Measurements from ENCODE around the gene CHRNB1. TPM values are rescaled to one million over a fixed set of nuclear protein-coding genes. Genes with fewer than 3 reads are reported as not detected.
"Not testable (repeated sequence)": the region's sequence is repeated elsewhere in the genome, so short reads cannot be mapped to it uniquely, and the experiment has no call there.

The CHRNB1 gene
- total RNA-seq, 1 experiment from 2014 or later, result 6.2 TPM

GRCh38 chr17:7470457-7470973 is 25.7 kb downstream of the CHRNB1 start:
- H3K36me3 ChIP-seq, H3K9me3 ChIP-seq, DNase-seq, H3K4me3 ChIP-seq, H3K27me3 ChIP-seq: not testable (repeated sequence)

GRCh38 chr17:7471729-7472128 is 26.9 kb downstream of the CHRNB1 start:
- Histone ChIP-seq H3K36me3 (peaks cover 3% of the 10 kb centered on the region; the same call in 1 of the 2 replicates), H3K9me3 (no peaks in the 10 kb centered on the region), H3K27me3 (no peaks in the 10 kb centered on the region), H3K4me3 (no peak overlapping the region)
- DNase-seq, result no peak

GRCh38 chr17:7474767-7475166 is 29.9 kb downstream of the CHRNB1 start:
- DNase-seq, H3K36me3 ChIP-seq, H3K27me3 ChIP-seq, H3K9me3 ChIP-seq, H3K4me3 ChIP-seq: not testable (repeated sequence)

GRCh38 chr17:7475764-7476422 is 31.0 kb downstream of the CHRNB1 start:
- Histone ChIP-seq H3K36me3 (no peaks in the 10 kb centered on the region; the same call in 1 of the 2 replicates), H3K27me3 (no peaks in the 10 kb centered on the region), H3K4me3 (no peak overlapping the region), H3K9me3 (no peaks in the 10 kb centered on the region)
- DNase-seq, result no peak

- no peaks in the 10 kb centered on the region for H3K27me3 ChIP-seq
- peak; percentile 23 for DNase-seq
- H3K9me3 ChIP-seq, result no peaks in the 10 kb centered on the region
- H3K36me3 ChIP-seq, result no peaks in the 10 kb centered on the region; the same call in 1 of the 2 replicates
- H3K4me3 ChIP-seq, result no peak overlapping the region
Measured at GRCh38 chr17:7476494-7476893, 31.6 kb downstream of the CHRNB1 start.

- Histone ChIP-seq H3K4me3 (no peak overlapping the region), H3K9me3 (no peaks in the 10 kb centered on the region)
- no peak for DNase-seq
Measured at GRCh38 chr17:7476951-7477350, 32.1 kb downstream of the CHRNB1 start.

GRCh38 chr17:7477392-7478275 is 32.8 kb downstream of the CHRNB1 start:
- no peaks in the 10 kb centered on the region for H3K9me3 ChIP-seq
- H3K27me3 ChIP-seq, result no peaks in the 10 kb centered on the region
- peak; percentile 47 for DNase-seq
- no peaks in the 10 kb centered on the region; the same call in 1 of the 2 replicates for H3K36me3 ChIP-seq
- peak overlapping the region; percentile 63 for H3K4me3 ChIP-seq

More at GRCh38 chr17:7476951-7477350, 32.1 kb downstream of the CHRNB1 start:
- Histone ChIP-seq H3K27me3 (no peaks in the 10 kb centered on the region), H3K36me3 (no peaks in the 10 kb centered on the region; the same call in 1 of the 2 replicates)

GRCh38 chr17:7478276-7479212 is 33.7 kb downstream of the CHRNB1 start:
- no peaks in the 10 kb centered on the region for H3K9me3 ChIP-seq
- peaks cover 1% of the 10 kb centered on the region; the same call in 1 of the 2 replicates for H3K36me3 ChIP-seq
- peak; percentile 39 for DNase-seq
- no peaks in the 10 kb centered on the region for H3K27me3 ChIP-seq
- H3K4me3 ChIP-seq, result peak overlapping the region; percentile 63

GRCh38 chr17:7479213-7480088 is 34.6 kb downstream of the CHRNB1 start, which contains the start of gene ZBTB4:
TSS of gene ZBTB4 (minus strand) at chr17:7479631. CDS start at chr17:7466801, 12,830 bp downstream.
- no peaks in the 10 kb centered on the region for H3K9me3 ChIP-seq
- DNase-seq, result peak; percentile 42
- peak within 1 kb of the TSS; percentile 63 for H3K4me3 ChIP-seq
- peaks cover 2% of the 10 kb centered on the region; the same call in 1 of the 2 replicates for H3K36me3 ChIP-seq
- H3K27me3 ChIP-seq, result no peaks in the 10 kb centered on the region

- Histone ChIP-seq H3K27me3 (no peaks in the 10 kb centered on the region), H3K4me3 (peak overlapping the region; percentile 63), H3K9me3 (no peaks in the 10 kb centered on the region), H3K36me3 (peaks cover 2% of the 10 kb centered on the region; the same call in 1 of the 2 replicates)
- no peak for DNase-seq
Measured at GRCh38 chr17:7480089-7480384, 35.2 kb downstream of the CHRNB1 start.

GRCh38 chr17:7481275-7481674 is 36.4 kb downstream of the CHRNB1 start, which contains the start of gene SLC35G6:
TSS of gene SLC35G6 (plus strand) at chr17:7481446. CDS start at chr17:7481517, 71 bp downstream.
- not testable (repeated sequence) for H3K27me3 ChIP-seq, DNase-seq, H3K36me3 ChIP-seq, H3K9me3 ChIP-seq
- peak within 1 kb of the TSS; percentile 63; the same call in 1 of the 2 replicates for H3K4me3 ChIP-seq

- DNase-seq, H3K27me3 ChIP-seq, H3K4me3 ChIP-seq, H3K36me3 ChIP-seq, H3K9me3 ChIP-seq: not testable (repeated sequence)
Measured at GRCh38 chr17:7481842-7482741, 37.2 kb downstream of the CHRNB1 start.

- H3K27me3 ChIP-seq, DNase-seq, H3K36me3 ChIP-seq, H3K9me3 ChIP-seq, H3K4me3 ChIP-seq: not testable (repeated sequence)
Measured at GRCh38 chr17:7482742-7483088, 37.9 kb downstream of the CHRNB1 start.

- Histone ChIP-seq H3K36me3 (peaks cover 4% of the 10 kb centered on the region), H3K27me3 (no peaks in the 10 kb centered on the region), H3K9me3 (no peaks in the 10 kb centered on the region), H3K4me3 (peak overlapping the region; percentile 91)
- peak; percentile 82 for DNase-seq
Measured at GRCh38 chr17:7483255-7484066, 38.6 kb downstream of the CHRNB1 start.
